ENCODE results near the gene PDLIM1.

DNA sequence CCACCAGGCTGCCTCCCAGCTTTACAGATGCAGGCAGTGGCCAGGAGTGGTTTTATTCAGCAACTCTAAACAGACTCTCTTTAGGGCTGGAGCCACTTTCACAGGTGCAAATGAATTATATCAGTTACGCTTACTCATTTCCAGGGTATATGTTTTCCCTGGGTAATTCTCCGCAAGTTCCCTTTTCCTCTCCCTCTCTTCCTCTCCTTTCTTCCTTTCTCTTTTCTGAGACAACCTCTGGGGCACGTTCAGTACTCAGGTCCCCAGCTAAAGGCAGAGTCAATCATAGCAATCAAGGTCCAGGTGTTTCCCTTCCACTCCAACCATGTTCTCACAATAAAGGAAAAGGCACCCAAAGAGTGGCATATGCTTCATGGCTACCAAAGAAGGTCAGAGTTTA, 41.3 kb downstream of the PDLIM1 start:
- TF ChIP-seq, protein P1, sequence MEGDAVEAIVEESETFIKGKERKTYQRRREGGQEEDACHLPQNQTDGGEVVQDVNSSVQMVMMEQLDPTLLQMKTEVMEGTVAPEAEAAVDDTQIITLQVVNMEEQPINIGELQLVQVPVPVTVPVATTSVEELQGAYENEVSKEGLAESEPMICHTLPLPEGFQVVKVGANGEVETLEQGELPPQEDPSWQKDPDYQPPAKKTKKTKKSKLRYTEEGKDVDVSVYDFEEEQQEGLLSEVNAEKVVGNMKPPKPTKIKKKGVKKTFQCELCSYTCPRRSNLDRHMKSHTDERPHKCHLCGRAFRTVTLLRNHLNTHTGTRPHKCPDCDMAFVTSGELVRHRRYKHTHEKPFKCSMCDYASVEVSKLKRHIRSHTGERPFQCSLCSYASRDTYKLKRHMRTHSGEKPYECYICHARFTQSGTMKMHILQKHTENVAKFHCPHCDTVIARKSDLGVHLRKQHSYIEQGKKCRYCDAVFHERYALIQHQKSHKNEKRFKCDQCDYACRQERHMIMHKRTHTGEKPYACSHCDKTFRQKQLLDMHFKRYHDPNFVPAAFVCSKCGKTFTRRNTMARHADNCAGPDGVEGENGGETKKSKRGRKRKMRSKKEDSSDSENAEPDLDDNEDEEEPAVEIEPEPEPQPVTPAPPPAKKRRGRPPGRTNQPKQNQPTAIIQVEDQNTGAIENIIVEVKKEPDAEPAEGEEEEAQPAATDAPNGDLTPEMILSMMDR (IDR thresholded peaks at IDR 0.05; ENCODE audit: low read depth, low read length), result no peak
- no peak for TF ChIP-seq POLR2A (IDR thresholded peaks at IDR 0.05; ENCODE audit: extremely low read depth, insufficient read length)
